HCT116 (cell line): ENCODE data around the gene SDHD. TPM values are rescaled to one million over a fixed set of nuclear protein-coding genes. Genes with fewer than 3 reads are reported as not detected.

Source experiments
- ATAC-seq: fragments of 200-7000 bp; cut with Tn5 transposase; 2 replicates; pipeline ENCODE4 v1.9.1; 2020; ENCODE audit warnings: mild to moderate bottlenecking, moderate library complexity
- BruUV-seq: library from RNA; stranded (reverse); fragments of 400-500 nt; replicated peaks from 2 replicates; lab custom pipeline; 2021; lab: Mats Ljungman, UMichigan
- CTCF ChIA-PET: fragments of 300-600 bp; sonication (Branson Sonifier 250); formaldehyde crosslinking; loops from one replicate; lab custom pipeline; 2021; ENCODE audit warnings: antibody characterized with exemption; lab: Charles Lee
- POLR2A ChIA-PET: fragments of 300-600, 350-600 bp; sonication (Branson Sonifier 250); formaldehyde crosslinking; loops from one replicate; lab custom pipeline; 2021; ENCODE audit warnings: antibody characterized with exemption; lab: Charles Lee
- RAD21 ChIA-PET, 2 experiments: fragments of 300-600 bp; sonication (Branson Sonifier 250); formaldehyde crosslinking; loops; one replicate each; lab custom pipeline; 2023; ENCODE audit warnings: low total read pairs in 2 of 2; ENCODE audit not compliant: uncharacterized antibody in 2 of 2, unreplicated experiment in 2 of 2, low non-redundant PET in 1 of 2; lab: Charles Lee
- DNase-seq: peaks from one replicate; pipeline ENCODE4 v3.0.0-alpha.2; 2010; ENCODE audit warnings: low read depth, low spot score
- H2AFZ ChIP-seq: fragments of 200-600 bp; shearing (Covaris generic), sonication (generic); 2 replicates; pipeline ENCODE4 v1.6.1; 2017; ENCODE audit warnings: low read depth, mixed run types, mixed read lengths, antibody characterized with exemption, low read length; ENCODE audit not compliant: poor library complexity, severe bottlenecking
- H3K27ac ChIP-seq: 2 replicates; pipeline ENCODE4 v1.5.1; 2012; ENCODE audit warnings: low read depth, low read length
- H3K27me3 ChIP-seq: fragments of 200-600 bp; sonication (generic); 2 replicates; pipeline ENCODE4 v1.6.1; 2016; ENCODE audit warnings: mixed run types, low read length, mixed read lengths; ENCODE audit not compliant: insufficient read depth
- H3K36me3 ChIP-seq, 2 experiments: fragments of 200-500 bp in 1 of 2; fragments of 200-600 bp in 1 of 2; sonication (Bioruptor generic) in 1 of 2; sonication (generic) in 1 of 2; 2 replicates each; pipeline versions ENCODE4 v1.5.1 to v1.6.1; 2014 to 2016; ENCODE audit warnings: low read length in 2 of 2, inconsistent platforms in 1 of 2, mixed read lengths in 1 of 2, mixed run types in 1 of 2; ENCODE audit not compliant: insufficient read depth in 2 of 2, control insufficient read depth in 1 of 2
- H3K4me1 ChIP-seq, 2 experiments: fragments of 200-600 bp in 1 of 2; sonication (generic) in 1 of 2; 2 replicates each; pipeline versions ENCODE4 v1.5.1 to v1.6.1; 2012 to 2017; ENCODE audit warnings: low read length in 2 of 2, inconsistent platforms in 1 of 2, mild to moderate bottlenecking in 1 of 2, mixed read lengths in 1 of 2, mixed run types in 1 of 2, moderate library complexity in 1 of 2; ENCODE audit not compliant: insufficient read depth in 2 of 2, control insufficient read depth in 1 of 2
- H3K4me2 ChIP-seq: fragments of 200-600 bp; sonication (generic); 2 replicates; pipeline ENCODE4 v1.6.1; 2017; ENCODE audit warnings: mixed run types, low read length, mixed read lengths
- H3K4me3 ChIP-seq, 2 experiments: fragments of 200-600 bp in 1 of 2; sonication (generic) in 1 of 2; replicated peaks in 1 of 2; 2 replicates each; pipeline ENCODE4 v1.5.1; 2011 to 2016; ENCODE audit warnings: low read length in 2 of 2, control low read depth in 1 of 2, low read depth in 1 of 2, mild to moderate bottlenecking in 1 of 2, mixed read lengths in 1 of 2, mixed run types in 1 of 2
- H3K79me2 ChIP-seq: fragments of 200-600 bp; sonication (generic); 2 replicates; pipeline ENCODE4 v1.6.1; 2017; ENCODE audit warnings: mild to moderate bottlenecking, mixed run types, low read length, moderate library complexity, mixed read lengths; ENCODE audit not compliant: insufficient read depth
- H3K9ac ChIP-seq: fragments of 200-600 bp; sonication (generic); 2 replicates; pipeline ENCODE4 v1.6.1; 2016; ENCODE audit warnings: low read length, mixed read lengths
- H3K9me2 ChIP-seq: fragments of 200-600 bp; sonication (generic), shearing (Covaris generic); 2 replicates; pipeline ENCODE4 v1.6.1; 2017; ENCODE audit warnings: mixed run types, mild to moderate bottlenecking, moderate library complexity; ENCODE audit not compliant: insufficient read depth
- H3K9me3 ChIP-seq, 2 experiments: fragments of 200-500 bp in 1 of 2; fragments of 200-600 bp in 1 of 2; sonication (Bioruptor generic) in 1 of 2; sonication (generic) in 1 of 2; 2 replicates each; pipeline ENCODE4 v1.6.1; 2014 to 2017; ENCODE audit warnings: low read length in 2 of 2, mixed read lengths in 2 of 2, inconsistent platforms in 1 of 2, low read depth in 1 of 2, mild to moderate bottlenecking in 1 of 2, mixed run types in 1 of 2, moderate library complexity in 1 of 2; ENCODE audit not compliant: control insufficient read depth in 1 of 2, insufficient read depth in 1 of 2
- H4K20me1 ChIP-seq: fragments of 200-600 bp; sonication (generic), shearing (Covaris generic); 2 replicates; pipeline ENCODE4 v1.6.1; 2017; ENCODE audit warnings: mixed run types, mild to moderate bottlenecking, moderate library complexity; ENCODE audit not compliant: insufficient read depth
- CBX3 ChIP-seq: IDR thresholded peaks from 2 replicates; pipeline ENCODE4 v1.6.1; 2012; ENCODE audit warnings: low read depth
- CEBPB ChIP-seq: IDR thresholded peaks from 2 replicates; pipeline ENCODE4 v1.6.1; 2012; ENCODE audit warnings: low read depth
- ELF1 ChIP-seq: IDR thresholded peaks from 2 replicates; pipeline ENCODE4 v1.6.1; 2012; ENCODE audit warnings: low read depth, borderline replicate concordance
- EZH2 ChIP-seq: fragments of 200-600 bp; sonication (generic); IDR thresholded peaks from 2 replicates; pipeline ENCODE4 v1.6.1; 2017; ENCODE audit warnings: antibody characterized with exemption, mixed run types
- FOSL1 ChIP-seq: IDR thresholded peaks from 2 replicates; pipeline ENCODE4 v1.6.1; 2012; ENCODE audit warnings: low read depth
- JUND ChIP-seq: IDR thresholded peaks from 2 replicates; pipeline ENCODE4 v1.6.1; 2012
- POLR2A ChIP-seq: IDR thresholded peaks from 2 replicates; pipeline ENCODE4 v1.7.0; 2011; ENCODE audit warnings: borderline replicate concordance; ENCODE audit not compliant: insufficient read depth, insufficient read length; ENCODE audit errors: extremely low read depth
- POLR2AphosphoS5 ChIP-seq: IDR thresholded peaks from 2 replicates; pipeline ENCODE4 v1.6.1; 2011; ENCODE audit warnings: mild to moderate bottlenecking, low read depth, low read length, moderate library complexity
- RAD21 ChIP-seq: IDR thresholded peaks from 2 replicates; pipeline ENCODE4 v1.6.1; 2012; ENCODE audit warnings: low read depth, mild to moderate bottlenecking
- SIN3A ChIP-seq: IDR thresholded peaks from 2 replicates; pipeline ENCODE4 v1.6.1; 2012; ENCODE audit warnings: low read depth
- SP1 ChIP-seq: IDR thresholded peaks from 2 replicates; pipeline ENCODE4 v1.6.1; 2012; ENCODE audit warnings: low read depth
- SRF ChIP-seq: IDR thresholded peaks from 2 replicates; pipeline ENCODE4 v1.6.1; 2012; ENCODE audit warnings: low read depth
- TCF7L2 ChIP-seq: IDR thresholded peaks from 2 replicates; pipeline ENCODE4 v1.7.0; 2011; ENCODE audit warnings: borderline replicate concordance, inconsistent platforms; ENCODE audit not compliant: insufficient read depth, insufficient read length; ENCODE audit errors: extremely low read depth
- YY1 ChIP-seq: IDR thresholded peaks from 2 replicates; pipeline ENCODE4 v1.6.1; 2011; ENCODE audit warnings: low read length, low read depth, moderate library complexity, mild to moderate bottlenecking; ENCODE audit not compliant: insufficient replicate concordance; ENCODE audit errors: extremely low read depth
- intact Hi-C: fragments of 100-400 bp; cut with micrococcal nuclease; formaldehyde crosslinking; loops from 2 replicates; pipeline ENCODE4 v1.10.0; 2022
- total RNA-seq: library from RNA; stranded (reverse); gene quantifications from one replicate; pipeline ENCODE4 v1.2.1, GENCODE V29; 2021; ENCODE audit not compliant: unreplicated experiment
- TF ChIP-seq, protein P1 (sequence below), 3 experiments: fragments of 200-600 bp in 1 of 3; sonication (generic) in 1 of 3; IDR thresholded peaks in 2 of 3; conservative IDR thresholded peaks in 1 of 3; 2 replicates each; pipeline ENCODE4 v1.5.1; 2012 to 2017; ENCODE audit warnings: low read depth in 2 of 3, low read length in 2 of 3, antibody characterized with exemption in 1 of 3, borderline replicate concordance in 1 of 3, control low read depth in 1 of 3, mild to moderate bottlenecking in 1 of 3, mixed read lengths in 1 of 3, mixed run types in 1 of 3, moderate library complexity in 1 of 3; ENCODE audit not compliant: insufficient read depth in 1 of 3
- TF ChIP-seq, protein P2 (sequence below): IDR thresholded peaks from 2 replicates; pipeline ENCODE4 v1.6.1; 2011; ENCODE audit warnings: mild to moderate bottlenecking, low read length, moderate library complexity; ENCODE audit not compliant: insufficient replicate concordance; ENCODE audit errors: extremely low read depth
- TF ChIP-seq, protein P3 (sequence below): IDR thresholded peaks from 2 replicates; pipeline ENCODE4 v1.6.1; 2012
- TF ChIP-seq, protein P4 (sequence below): IDR thresholded peaks from 2 replicates; pipeline ENCODE4 v1.6.1; 2012

SDHD gene
- total RNA-seq, 1 experiment from 2014 or later = 129 TPM

DNA sequence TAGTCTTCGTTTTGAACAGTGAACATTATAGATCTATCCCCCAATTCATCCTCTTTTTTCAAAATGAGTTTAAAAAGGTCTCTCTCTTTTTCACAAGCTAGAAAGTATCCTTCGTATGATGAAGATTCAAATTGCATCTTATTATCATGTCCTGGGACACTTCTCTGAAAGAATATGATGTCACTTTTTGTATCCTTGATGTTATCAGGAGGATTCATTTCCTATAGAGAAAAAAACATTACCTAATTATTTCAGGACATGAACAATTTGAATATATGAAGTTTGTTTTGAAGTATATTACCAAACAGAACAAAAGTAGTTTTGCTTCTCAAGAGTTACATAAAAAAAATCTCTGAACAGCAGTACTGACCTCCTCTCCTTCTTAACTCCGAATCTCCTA, 56.9 kb downstream of the SDHD start:
- ChIA-PET RAD21 (no interaction called here), CTCF (no interaction called here), POLR2A (no interaction called here)
- intact Hi-C loops = no loop called here
- TF ChIP-seq, protein P1, sequence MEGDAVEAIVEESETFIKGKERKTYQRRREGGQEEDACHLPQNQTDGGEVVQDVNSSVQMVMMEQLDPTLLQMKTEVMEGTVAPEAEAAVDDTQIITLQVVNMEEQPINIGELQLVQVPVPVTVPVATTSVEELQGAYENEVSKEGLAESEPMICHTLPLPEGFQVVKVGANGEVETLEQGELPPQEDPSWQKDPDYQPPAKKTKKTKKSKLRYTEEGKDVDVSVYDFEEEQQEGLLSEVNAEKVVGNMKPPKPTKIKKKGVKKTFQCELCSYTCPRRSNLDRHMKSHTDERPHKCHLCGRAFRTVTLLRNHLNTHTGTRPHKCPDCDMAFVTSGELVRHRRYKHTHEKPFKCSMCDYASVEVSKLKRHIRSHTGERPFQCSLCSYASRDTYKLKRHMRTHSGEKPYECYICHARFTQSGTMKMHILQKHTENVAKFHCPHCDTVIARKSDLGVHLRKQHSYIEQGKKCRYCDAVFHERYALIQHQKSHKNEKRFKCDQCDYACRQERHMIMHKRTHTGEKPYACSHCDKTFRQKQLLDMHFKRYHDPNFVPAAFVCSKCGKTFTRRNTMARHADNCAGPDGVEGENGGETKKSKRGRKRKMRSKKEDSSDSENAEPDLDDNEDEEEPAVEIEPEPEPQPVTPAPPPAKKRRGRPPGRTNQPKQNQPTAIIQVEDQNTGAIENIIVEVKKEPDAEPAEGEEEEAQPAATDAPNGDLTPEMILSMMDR (IDR thresholded peaks at IDR 0.05 in 2 of 3, conservative IDR thresholded peaks at IDR 0.05 in 1 of 3; ENCODE audit: borderline replicate concordance in 1 of 3, insufficient read depth in 1 of 3, low read depth in 2 of 3, low read length in 2 of 3) = no peak
- TF ChIP-seq CBX3 (no peak), POLR2A (no peak), SRF (no peak), SIN3A (no peak), EZH2 (no peak), RAD21 (no peak), SP1 (no peak), ELF1 (no peak), FOSL1 (no peak), TCF7L2 (no peak), POLR2AphosphoS5 (no peak), JUND (no peak), CEBPB (no peak), YY1 (no peak)
- TF ChIP-seq, protein P2, sequence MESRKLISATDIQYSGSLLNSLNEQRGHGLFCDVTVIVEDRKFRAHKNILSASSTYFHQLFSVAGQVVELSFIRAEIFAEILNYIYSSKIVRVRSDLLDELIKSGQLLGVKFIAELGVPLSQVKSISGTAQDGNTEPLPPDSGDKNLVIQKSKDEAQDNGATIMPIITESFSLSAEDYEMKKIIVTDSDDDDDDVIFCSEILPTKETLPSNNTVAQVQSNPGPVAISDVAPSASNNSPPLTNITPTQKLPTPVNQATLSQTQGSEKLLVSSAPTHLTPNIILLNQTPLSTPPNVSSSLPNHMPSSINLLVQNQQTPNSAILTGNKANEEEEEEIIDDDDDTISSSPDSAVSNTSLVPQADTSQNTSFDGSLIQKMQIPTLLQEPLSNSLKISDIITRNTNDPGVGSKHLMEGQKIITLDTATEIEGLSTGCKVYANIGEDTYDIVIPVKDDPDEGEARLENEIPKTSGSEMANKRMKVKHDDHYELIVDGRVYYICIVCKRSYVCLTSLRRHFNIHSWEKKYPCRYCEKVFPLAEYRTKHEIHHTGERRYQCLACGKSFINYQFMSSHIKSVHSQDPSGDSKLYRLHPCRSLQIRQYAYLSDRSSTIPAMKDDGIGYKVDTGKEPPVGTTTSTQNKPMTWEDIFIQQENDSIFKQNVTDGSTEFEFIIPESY = no peak
- TF ChIP-seq, protein P3, sequence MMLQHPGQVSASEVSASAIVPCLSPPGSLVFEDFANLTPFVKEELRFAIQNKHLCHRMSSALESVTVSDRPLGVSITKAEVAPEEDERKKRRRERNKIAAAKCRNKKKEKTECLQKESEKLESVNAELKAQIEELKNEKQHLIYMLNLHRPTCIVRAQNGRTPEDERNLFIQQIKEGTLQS = no peak
- TF ChIP-seq, protein P4, sequence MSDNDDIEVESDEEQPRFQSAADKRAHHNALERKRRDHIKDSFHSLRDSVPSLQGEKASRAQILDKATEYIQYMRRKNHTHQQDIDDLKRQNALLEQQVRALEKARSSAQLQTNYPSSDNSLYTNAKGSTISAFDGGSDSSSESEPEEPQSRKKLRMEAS = no peak
- Histone ChIP-seq H3K4me2 (no peak overlapping the region), H3K79me2 (no peaks in the 10 kb centered on the region), H3K9me2 (no peaks in the 10 kb centered on the region), H3K9ac (no peak overlapping the region), H3K27me3 (no peaks in the 10 kb centered on the region), H4K20me1 (no peaks in the 10 kb centered on the region), H2AFZ (no peak overlapping the region), H3K27ac (no peak overlapping the region), H3K4me1 (no peaks in the 10 kb centered on the region), H3K9me3 (peaks cover 0 to 3% of the 10 kb centered on the region in 2 experiments; a peak in 1 of 4 replicates), H3K4me3 (no peak overlapping the region), H3K36me3 (peaks cover 2 to 35% of the 10 kb centered on the region in 2 experiments; a peak in 2 of 4 replicates)
- DNase-seq = no peak
- no TSS peak for BruUV-seq
- ATAC-seq = no peak
